GM23248 (cell line): ENCODE measurements around the gene MIGA2. TPM values are rescaled to one million over a fixed set of nuclear protein-coding genes. Genes with fewer than 3 reads are reported as not detected.
A peak's percentile ranks its signal among the peaks of the same experiment; 100 is the strongest.

Experiments used
- DNase-seq: peaks from one replicate; pipeline ENCODE4 v3.0.0-alpha.2; 2015
- H2AFZ ChIP-seq: fragments of 200-600 bp; sonication (generic); 2 replicates; pipeline ENCODE4 v1.6.1; 2016; ENCODE audit warnings: antibody characterized with exemption
- H3F3A ChIP-seq: fragments of 200-600 bp; sonication (generic); 2 replicates; pipeline ENCODE4 v1.6.1; 2016; ENCODE audit warnings: mild to moderate bottlenecking, antibody characterized with exemption, mixed run types; ENCODE audit not compliant: insufficient read depth
- H3K27ac ChIP-seq: fragments of 200-600 bp; sonication (generic); 2 replicates; pipeline ENCODE4 v1.5.1; 2016; ENCODE audit warnings: mild to moderate bottlenecking
- H3K27me3 ChIP-seq: fragments of 200-600 bp; sonication (generic); replicated peaks from 2 replicates; pipeline ENCODE4 v1.6.1; 2016; ENCODE audit warnings: mild to moderate bottlenecking; ENCODE audit not compliant: insufficient read depth
- H3K36me3 ChIP-seq: fragments of 200-600 bp; sonication (generic); 2 replicates; pipeline ENCODE4 v1.6.1; 2016; ENCODE audit warnings: low read depth, mild to moderate bottlenecking
- H3K4me1 ChIP-seq: fragments of 200-600 bp; sonication (generic); 2 replicates; pipeline ENCODE4 v1.6.1; 2016; ENCODE audit warnings: mild to moderate bottlenecking; ENCODE audit not compliant: insufficient read depth
- H3K4me2 ChIP-seq: fragments of 200-600 bp; sonication (generic); one replicate; pipeline ENCODE4 v1.6.1; 2016; ENCODE audit warnings: mild to moderate bottlenecking; ENCODE audit not compliant: unreplicated experiment
- H3K4me3 ChIP-seq: fragments of 200-600 bp; sonication (generic); 2 replicates; pipeline ENCODE4 v1.5.1; 2016; ENCODE audit warnings: mild to moderate bottlenecking
- H3K79me2 ChIP-seq: fragments of 200-600 bp; sonication (generic); 2 replicates; pipeline ENCODE4 v1.6.1; 2016; ENCODE audit warnings: mild to moderate bottlenecking; ENCODE audit not compliant: insufficient read depth
- H3K9ac ChIP-seq: fragments of 200-600 bp; sonication (generic); 2 replicates; pipeline ENCODE4 v1.6.1; 2016; ENCODE audit warnings: mild to moderate bottlenecking
- H3K9me2 ChIP-seq: fragments of 200-600 bp; sonication (generic); 2 replicates; pipeline ENCODE4 v1.6.1; 2016; ENCODE audit warnings: mixed run types, mild to moderate bottlenecking, moderate library complexity; ENCODE audit not compliant: insufficient read depth
- H3K9me3 ChIP-seq: fragments of 200-600 bp; sonication (generic); one replicate; pipeline ENCODE4 v1.6.1; 2017; ENCODE audit warnings: low read depth
- H4K20me1 ChIP-seq: fragments of 200-600 bp; sonication (generic); 2 replicates; pipeline ENCODE4 v1.6.0; 2016; ENCODE audit not compliant: insufficient read depth
- EZH2 ChIP-seq: fragments of 200-600 bp; sonication (generic); IDR thresholded peaks from 2 replicates; pipeline ENCODE4 v1.6.1; 2018; ENCODE audit warnings: antibody characterized with exemption, mild to moderate bottlenecking; ENCODE audit not compliant: insufficient read depth, poor library complexity, severe bottlenecking
- EZH2phosphoT487 ChIP-seq: fragments of 200-600 bp; sonication (generic); IDR thresholded peaks from 2 replicates; pipeline ENCODE4 v1.6.1; 2018; ENCODE audit warnings: antibody characterized with exemption, moderate library complexity, mild to moderate bottlenecking, low read depth; ENCODE audit not compliant: insufficient read depth
- WGBS, 2 experiments: methylation state at CpG; one replicate each; pipeline ENCODE4 v1.1.6; 2015 to 2017; ENCODE audit warnings: low lambda C conversion rate in 2 of 2, low coverage in 1 of 2; ENCODE audit errors: missing lambda C conversion rate in 2 of 2; 5-methylcytosine and 5-hydroxymethylcytosine counted together
- in situ Hi-C: fragments of 300-500 bp; cut with MboI; formaldehyde crosslinking; loops from 2 replicates; pipeline ENCODE4 v1.15.0; 2020
- polyA plus RNA-seq: library from polyadenylated mRNA; unstranded; fragments of >200 nt; fragmentation: Nextera tagmentation; extraction: Ambion mirVana; gene quantifications from 2 replicates; pipeline ENCODE4 v1.2.1, GENCODE V29; 2016
- total RNA-seq: library from RNA; depleted of rRNA; stranded (reverse); fragments of >200 nt; shearing (Covaris generic); gene quantifications from 2 replicates; pipeline ENCODE4 v1.2.3, GENCODE V29; 2014

MIGA2 gene
- total and polyA plus RNA-seq, 2 experiments from 2014 or later: 12.4 to 35.1 TPM

- in situ Hi-C loops: no loop called here
- H3K4me1 ChIP-seq: peaks cover 6% of the 10 kb centered on the region
- H3K9me3 ChIP-seq: no peaks in the 10 kb centered on the region
- no peak overlapping the region for H3K4me3 ChIP-seq
- no peaks in the 10 kb centered on the region for H4K20me1 ChIP-seq
- H3F3A ChIP-seq: no peaks in the 10 kb centered on the region
- H3K79me2 ChIP-seq: peaks cover 22% of the 10 kb centered on the region
- H3K27ac ChIP-seq: no peak overlapping the region
- no peak for DNase-seq
- 93 to 97% methylated on average over 12 to 13 of the region's 13 CpGs for WGBS, 2 experiments
- TF ChIP-seq EZH2phosphoT487 (no peak), EZH2 (no peak)
- no peaks in the 10 kb centered on the region for H3K9me2 ChIP-seq
- no peaks in the 10 kb centered on the region for H3K27me3 ChIP-seq
- H3K4me2 ChIP-seq: no peak overlapping the region
- no peak overlapping the region for H3K9ac ChIP-seq
- H2AFZ ChIP-seq: no peak overlapping the region
- H3K36me3 ChIP-seq: no peaks in the 10 kb centered on the region
Measured at GRCh38 chr9:129107651-129108050, 71.2 kb downstream of the MIGA2 start.

- Histone ChIP-seq H3K36me3 (no peaks in the 10 kb centered on the region), H3K4me3 (no peak overlapping the region), H3K79me2 (peaks cover 28% of the 10 kb centered on the region), H3K9me2 (no peaks in the 10 kb centered on the region), H3K9ac (no peak overlapping the region), H3K9me3 (no peaks in the 10 kb centered on the region), H3K27ac (no peak overlapping the region), H2AFZ (no peak overlapping the region), H3K4me1 (peaks cover 6% of the 10 kb centered on the region), H3K4me2 (no peak overlapping the region), H3K27me3 (no peaks in the 10 kb centered on the region), H4K20me1 (no peaks in the 10 kb centered on the region), H3F3A (no peaks in the 10 kb centered on the region)
- in situ Hi-C loops: no loop called here
- TF ChIP-seq EZH2phosphoT487 (no peak), EZH2 (no peak)
- DNase-seq: no peak
- 89 to 92% methylated on average over 12 to 13 of the region's 13 CpGs for WGBS, 2 experiments
Measured at GRCh38 chr9:129108083-129108804, 71.8 kb downstream of the MIGA2 start.

GRCh38 chr9:129108805-129109536 is 72.5 kb downstream of the MIGA2 start:
- H3K27me3 ChIP-seq: no peaks in the 10 kb centered on the region
- no peak overlapping the region for H2AFZ ChIP-seq
- peak overlapping the region; percentile 96 for H3K4me3 ChIP-seq
- DNase-seq: peak; percentile 31
- H3K4me2 ChIP-seq: peak overlapping the region; percentile 76
- H3K4me1 ChIP-seq: peaks cover 6% of the 10 kb centered on the region
- WGBS, 2 experiments: 84 to 86% methylated on average over 10 of the region's 10 CpGs
- H3F3A ChIP-seq: no peaks in the 10 kb centered on the region
- in situ Hi-C loops: no loop called here
- H3K27ac ChIP-seq: no peak overlapping the region; the same call in 1 of the 2 replicates
- no peaks in the 10 kb centered on the region for H3K9me2 ChIP-seq
- H3K9me3 ChIP-seq: no peaks in the 10 kb centered on the region
- H3K9ac ChIP-seq: peak overlapping the region; percentile 92
- peaks cover 35% of the 10 kb centered on the region for H3K79me2 ChIP-seq
- TF ChIP-seq EZH2phosphoT487 (no peak), EZH2 (no peak)
- no peaks in the 10 kb centered on the region for H3K36me3 ChIP-seq
- H4K20me1 ChIP-seq: no peaks in the 10 kb centered on the region

- Histone ChIP-seq H3K9me3 (no peaks in the 10 kb centered on the region), H3K9ac (peak overlapping the region; percentile 92), H3K4me2 (peak overlapping the region; percentile 76), H3K4me3 (peak overlapping the region; percentile 96), H3K27ac (peak overlapping the region; percentile 67; the same call in 1 of the 2 replicates), H3F3A (peaks cover 5% of the 10 kb centered on the region; the same call in 1 of the 2 replicates), H2AFZ (no peak overlapping the region), H3K79me2 (peaks cover 41% of the 10 kb centered on the region), H3K4me1 (peaks cover 6% of the 10 kb centered on the region), H3K27me3 (no peaks in the 10 kb centered on the region), H3K9me2 (no peaks in the 10 kb centered on the region), H3K36me3 (no peaks in the 10 kb centered on the region), H4K20me1 (no peaks in the 10 kb centered on the region)
- 18 to 22% methylated on average over 5 to 7 of the region's 7 CpGs for WGBS, 2 experiments
- in situ Hi-C loops: no loop called here
- TF ChIP-seq EZH2phosphoT487: no peak
- TF ChIP-seq EZH2: no peak
- DNase-seq: peak; percentile 84
Measured at GRCh38 chr9:129109537-129109903, 73.1 kb downstream of the MIGA2 start.
